Rectal smooth muscle tissue (tissue), 1 donor: ENCODE measurements around the gene ALDH1A1.
"Not testable (repeated sequence)": the region's sequence is repeated elsewhere in the genome, so short reads cannot be mapped to it uniquely, and the experiment has no call there.

Experiments used
- H3K27ac ChIP-seq: one replicate; pipeline ENCODE4 v1.7.0; 2013; ENCODE audit warnings: low read depth, low read length, inconsistent platforms
- H3K27me3 ChIP-seq: one replicate; pipeline ENCODE4 v1.7.0; 2013; ENCODE audit warnings: low read length; ENCODE audit not compliant: control insufficient read depth, insufficient read depth
- H3K36me3 ChIP-seq: one replicate; pipeline ENCODE4 v1.7.0; 2013; ENCODE audit warnings: low read length; ENCODE audit not compliant: control insufficient read depth, insufficient read depth
- H3K4me1 ChIP-seq: one replicate; pipeline ENCODE4 v1.7.0; 2013; ENCODE audit warnings: low read length; ENCODE audit not compliant: control insufficient read depth, insufficient read depth
- H3K4me3 ChIP-seq: one replicate; pipeline ENCODE4 v1.7.0; 2013; ENCODE audit warnings: low read length
- H3K9ac ChIP-seq: one replicate; pipeline ENCODE4 v1.7.0; 2013; ENCODE audit warnings: low read length

Gene ALDH1A1

DNA sequence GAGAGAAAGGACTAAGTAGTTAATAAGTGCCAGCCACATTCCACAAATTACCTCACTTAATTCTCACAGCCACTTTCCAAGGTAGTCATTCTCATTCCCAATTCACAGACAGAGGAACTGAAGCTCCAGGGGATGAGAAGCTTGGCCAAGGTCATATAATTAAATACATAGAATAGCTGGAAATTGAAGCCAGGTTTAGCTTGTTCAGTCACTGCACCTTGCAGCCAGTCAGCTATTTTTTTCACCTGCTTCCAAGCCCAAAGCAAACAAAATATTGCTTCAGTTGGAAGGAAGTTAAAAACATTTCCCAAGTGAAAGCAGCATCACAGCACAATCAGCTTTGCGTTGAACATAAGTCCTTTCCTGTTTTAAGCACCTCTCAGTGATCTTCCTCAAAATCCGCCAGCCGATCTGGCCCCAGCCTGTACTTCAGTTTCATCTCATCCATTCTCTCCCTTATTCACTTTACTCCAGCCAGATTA lies 4.8 kb downstream of the ALDH1A1 start:
- H3K27ac ChIP-seq: peak overlapping the region; percentile 70
- H3K36me3 ChIP-seq: no peaks in the 10 kb centered on the region
- peak overlapping the region; percentile 49 for H3K4me3 ChIP-seq
- no peaks in the 10 kb centered on the region for H3K27me3 ChIP-seq
- H3K9ac ChIP-seq: no peak overlapping the region
- H3K4me1 ChIP-seq: peaks cover 52% of the 10 kb centered on the region

DNA sequence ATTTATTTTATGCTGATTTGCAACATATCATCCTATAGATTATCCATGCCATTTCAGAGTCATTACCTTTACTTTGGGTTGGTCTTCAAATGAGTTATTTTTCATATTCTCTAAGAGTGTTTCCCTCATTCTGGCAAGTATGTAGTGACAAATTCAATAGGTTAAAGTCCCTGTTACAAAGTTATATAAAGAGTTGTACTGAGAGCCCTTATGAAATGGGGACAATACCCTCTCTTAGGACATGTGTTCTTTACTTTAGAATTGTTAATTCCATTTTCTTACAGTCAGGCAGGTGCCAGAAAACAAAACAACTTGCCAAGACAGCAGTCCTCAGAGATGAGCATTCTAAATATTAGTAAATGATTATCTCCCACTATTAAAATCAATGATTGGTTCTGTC lies 6.0 kb downstream of the ALDH1A1 start:
- Histone ChIP-seq H3K27me3 (no peaks in the 10 kb centered on the region), H3K4me3 (no peak overlapping the region), H3K36me3 (no peaks in the 10 kb centered on the region), H3K4me1 (peaks cover 54% of the 10 kb centered on the region), H3K27ac (peak overlapping the region; percentile 70), H3K9ac (no peak overlapping the region)

DNA sequence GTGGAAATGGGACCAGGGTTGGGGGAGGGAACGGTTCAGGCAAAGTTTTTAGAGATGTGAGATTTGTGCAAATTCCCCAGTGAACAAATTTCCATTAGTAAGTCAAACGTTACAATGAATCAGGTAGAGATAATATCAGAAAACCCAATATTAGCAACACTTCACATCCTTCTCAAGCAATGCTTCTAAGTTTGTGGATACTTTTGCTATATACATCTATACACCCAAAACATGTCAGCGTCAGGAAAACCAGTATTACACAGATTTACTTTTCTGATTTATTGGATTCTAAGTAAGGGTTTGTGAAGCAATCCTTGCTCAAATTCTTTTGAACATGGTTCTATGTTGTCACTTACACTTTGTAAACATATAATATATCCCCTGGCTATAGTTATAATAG lies 6.5 kb downstream of the ALDH1A1 start:
- peak overlapping the region; percentile 70 for H3K27ac ChIP-seq
- no peaks in the 10 kb centered on the region for H3K36me3 ChIP-seq
- H3K4me1 ChIP-seq: peaks cover 54% of the 10 kb centered on the region
- no peaks in the 10 kb centered on the region for H3K27me3 ChIP-seq
- H3K4me3 ChIP-seq: no peak overlapping the region
- no peak overlapping the region for H3K9ac ChIP-seq

DNA sequence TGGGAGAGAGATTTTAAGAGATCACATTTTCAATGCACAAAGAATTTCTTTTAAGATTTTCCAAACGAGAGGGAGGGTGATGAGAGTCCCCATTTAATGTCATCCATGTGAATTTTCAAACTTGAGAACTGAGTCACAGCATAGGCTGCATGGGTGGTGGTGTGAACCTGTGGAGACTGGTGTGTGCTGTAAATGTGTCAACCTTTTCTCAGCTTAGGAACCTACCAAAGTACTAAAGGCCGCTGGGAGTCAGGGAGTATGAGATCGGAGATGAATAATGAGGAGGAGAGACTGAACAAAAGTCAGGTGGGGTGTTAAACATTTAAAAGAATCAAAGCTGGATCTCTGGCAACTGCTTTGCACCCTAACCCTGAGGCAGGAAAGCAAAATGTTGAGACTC lies 7.5 kb downstream of the ALDH1A1 start:
- Histone ChIP-seq H3K36me3 (no peaks in the 10 kb centered on the region), H3K4me1 (peaks cover 54% of the 10 kb centered on the region), H3K27me3 (no peaks in the 10 kb centered on the region), H3K9ac (no peak overlapping the region), H3K27ac (peak overlapping the region; percentile 70), H3K4me3 (no peak overlapping the region)

DNA sequence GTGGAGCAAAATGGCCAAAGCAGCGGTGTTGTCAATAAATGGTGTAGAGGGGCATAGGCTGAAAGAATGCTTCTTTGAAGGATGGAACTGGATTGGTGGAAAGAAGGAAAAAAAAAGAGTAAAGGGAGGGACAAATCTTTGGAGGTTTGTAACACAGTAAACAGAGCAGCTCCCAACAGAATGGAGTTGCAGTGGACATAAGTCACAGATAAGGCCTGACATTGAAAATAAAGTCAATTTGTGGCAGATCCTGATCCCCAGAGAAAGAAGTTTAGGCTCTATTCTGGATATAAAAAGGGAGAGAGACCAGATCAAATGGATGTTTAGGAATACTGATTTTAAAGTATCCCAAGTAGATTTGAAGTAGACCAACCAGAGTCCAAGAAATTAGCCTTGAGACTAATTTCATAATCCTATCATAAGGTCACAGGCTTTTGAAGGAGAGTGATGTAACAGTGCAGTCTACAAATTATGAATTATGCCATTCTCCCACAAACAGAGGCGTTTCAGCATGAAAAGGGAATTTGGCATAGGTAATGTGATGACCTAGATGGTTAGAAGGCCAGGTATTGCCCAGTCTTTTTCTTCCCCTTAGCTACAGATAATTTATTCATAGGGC lies 8.9 kb downstream of the ALDH1A1 start:
- Histone ChIP-seq H3K4me1 (peaks cover 50% of the 10 kb centered on the region), H3K36me3 (no peaks in the 10 kb centered on the region), H3K9ac (no peak overlapping the region), H3K27ac (peak overlapping the region; percentile 63), H3K27me3 (no peaks in the 10 kb centered on the region), H3K4me3 (no peak overlapping the region)

DNA sequence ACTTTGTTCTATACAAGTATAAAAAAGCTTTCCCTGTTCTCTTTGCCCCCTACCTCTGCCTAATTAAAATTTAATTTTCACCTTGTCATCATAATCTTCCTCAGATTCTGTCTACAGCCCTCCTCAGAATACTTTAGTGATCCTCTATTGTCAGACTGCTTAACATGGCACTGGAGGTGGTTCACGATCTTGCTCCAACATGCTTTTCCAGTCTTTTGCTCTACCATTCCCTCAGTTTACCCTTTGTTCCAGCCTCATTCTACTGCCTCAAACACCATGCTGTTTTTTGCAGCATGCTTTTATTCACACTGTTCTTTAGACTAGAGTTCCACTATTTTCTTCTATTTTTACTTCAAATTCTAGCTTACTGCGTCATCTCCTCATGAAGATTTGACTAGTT lies 10.4 kb downstream of the ALDH1A1 start:
- H3K27me3 ChIP-seq: no peaks in the 10 kb centered on the region
- peaks cover 42% of the 10 kb centered on the region for H3K4me1 ChIP-seq
- no peaks in the 10 kb centered on the region for H3K36me3 ChIP-seq
- no peak overlapping the region for H3K9ac ChIP-seq
- no peak overlapping the region for H3K4me3 ChIP-seq
- no peak overlapping the region for H3K27ac ChIP-seq

DNA sequence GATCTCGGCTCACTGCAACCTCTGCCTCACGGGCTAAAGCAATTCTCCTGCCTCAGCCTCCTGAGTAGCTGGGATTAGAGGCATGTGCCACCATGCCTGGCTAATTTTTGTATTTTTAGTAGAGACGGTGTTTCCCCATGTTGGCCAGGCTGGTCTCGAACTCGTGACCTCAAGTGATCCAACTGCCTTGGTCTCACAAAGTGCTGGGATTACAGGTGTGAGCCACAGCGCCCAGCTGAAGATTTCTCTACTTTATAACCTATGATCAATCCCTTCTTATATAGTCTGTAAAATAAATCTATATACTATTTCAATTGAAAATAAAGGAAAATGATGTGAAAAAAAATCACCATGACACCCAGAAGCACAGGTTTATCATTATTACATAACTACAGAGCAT lies 13.3 kb downstream of the ALDH1A1 start:
- H3K27me3 ChIP-seq, H3K27ac ChIP-seq, H3K4me3 ChIP-seq, H3K36me3 ChIP-seq, H3K9ac ChIP-seq: not testable (repeated sequence)
- H3K4me1 ChIP-seq: peaks cover 21% of the 10 kb centered on the region

DNA sequence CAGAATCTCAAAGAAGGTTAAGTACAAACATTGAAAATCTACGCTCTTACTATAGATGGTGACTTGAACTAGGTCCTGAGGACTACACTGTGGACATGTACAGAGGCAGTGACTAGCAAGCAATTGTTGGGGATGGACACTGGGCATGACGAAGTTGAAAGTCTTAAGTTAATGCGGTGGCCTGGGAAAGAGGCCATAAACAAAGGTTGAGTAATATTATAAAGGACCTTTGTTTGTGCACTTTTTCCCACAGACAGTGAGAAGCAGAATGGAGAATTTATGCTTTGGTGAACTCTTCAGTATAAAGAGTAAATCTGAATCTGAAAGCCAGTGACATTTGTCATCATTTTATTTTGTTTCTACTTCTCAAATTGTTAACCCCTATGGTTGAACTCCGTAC lies 15.3 kb downstream of the ALDH1A1 start:
- no peak overlapping the region for H3K9ac ChIP-seq
- H3K36me3 ChIP-seq: no peaks in the 10 kb centered on the region
- H3K4me1 ChIP-seq: peaks cover 15% of the 10 kb centered on the region
- H3K27me3 ChIP-seq: no peaks in the 10 kb centered on the region
- H3K4me3 ChIP-seq: no peak overlapping the region
- no peak overlapping the region for H3K27ac ChIP-seq

DNA sequence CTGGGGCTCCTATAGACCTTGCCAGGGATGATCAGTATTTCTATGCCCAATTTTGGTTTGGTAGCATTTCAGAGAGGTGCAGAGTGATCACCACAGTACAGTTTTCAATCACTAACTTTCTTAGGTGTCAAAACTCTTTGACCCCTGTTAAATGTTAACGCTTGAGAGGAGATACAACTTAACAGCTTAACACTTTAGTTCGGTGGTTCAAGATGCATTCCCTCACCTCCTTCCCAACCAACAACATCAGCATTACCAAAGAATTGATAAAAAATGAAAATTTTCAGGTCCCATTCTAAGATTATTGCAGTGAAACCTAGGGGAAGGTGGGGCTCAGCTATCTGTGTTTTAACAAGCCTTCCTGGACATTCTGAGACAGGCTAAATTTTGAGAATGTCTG lies 16.2 kb downstream of the ALDH1A1 start:
- no peaks in the 10 kb centered on the region for H3K27me3 ChIP-seq
- peaks cover 15% of the 10 kb centered on the region for H3K4me1 ChIP-seq
- no peak overlapping the region for H3K4me3 ChIP-seq
- no peak overlapping the region for H3K9ac ChIP-seq
- H3K27ac ChIP-seq: no peak overlapping the region
- no peaks in the 10 kb centered on the region for H3K36me3 ChIP-seq

DNA sequence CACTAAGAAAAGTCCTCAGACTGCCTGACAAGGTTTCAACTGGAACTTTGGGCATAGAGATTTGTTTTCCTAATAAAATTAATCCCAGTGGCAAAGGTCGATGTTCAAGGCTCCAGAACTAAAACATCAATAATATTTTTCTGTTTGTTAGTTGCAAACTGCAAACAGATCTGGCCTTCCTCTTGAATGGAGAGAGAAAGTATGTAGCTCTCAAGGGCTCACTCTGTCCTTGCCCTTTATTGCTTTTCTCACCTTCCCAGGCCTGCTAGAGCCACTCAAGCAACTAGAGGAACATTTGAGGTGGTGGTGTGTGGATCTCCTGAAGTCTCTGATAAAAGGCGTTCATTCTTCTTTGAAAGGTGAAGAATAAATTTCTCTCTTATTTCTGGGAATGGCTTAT lies 16.6 kb downstream of the ALDH1A1 start:
- Histone ChIP-seq H3K27me3 (no peaks in the 10 kb centered on the region), H3K4me3 (no peak overlapping the region), H3K36me3 (no peaks in the 10 kb centered on the region), H3K27ac (no peak overlapping the region), H3K4me1 (peaks cover 15% of the 10 kb centered on the region), H3K9ac (no peak overlapping the region)

DNA sequence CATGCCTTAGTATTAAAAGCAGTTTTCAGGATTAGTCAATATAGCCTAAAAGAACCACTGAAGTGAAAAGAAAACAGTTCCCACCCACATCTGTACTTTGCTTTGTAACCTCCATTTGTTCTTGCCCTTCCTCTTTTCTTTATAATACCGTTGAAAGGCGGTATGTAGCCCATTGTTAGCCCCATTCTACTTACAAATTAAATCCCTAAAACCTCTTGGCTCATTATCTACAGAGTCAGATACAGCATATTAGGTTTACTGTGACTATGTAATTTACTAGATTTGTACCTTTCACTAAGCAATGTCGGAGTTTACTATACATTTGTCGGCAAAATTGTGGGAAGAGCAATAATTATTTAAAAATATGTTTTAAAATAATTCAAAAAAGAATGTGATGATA lies 17.3 kb downstream of the ALDH1A1 start:
- no peak overlapping the region for H3K4me3 ChIP-seq
- peaks cover 15% of the 10 kb centered on the region for H3K4me1 ChIP-seq
- no peak overlapping the region for H3K27ac ChIP-seq
- no peak overlapping the region for H3K9ac ChIP-seq
- no peaks in the 10 kb centered on the region for H3K27me3 ChIP-seq
- H3K36me3 ChIP-seq: no peaks in the 10 kb centered on the region

DNA sequence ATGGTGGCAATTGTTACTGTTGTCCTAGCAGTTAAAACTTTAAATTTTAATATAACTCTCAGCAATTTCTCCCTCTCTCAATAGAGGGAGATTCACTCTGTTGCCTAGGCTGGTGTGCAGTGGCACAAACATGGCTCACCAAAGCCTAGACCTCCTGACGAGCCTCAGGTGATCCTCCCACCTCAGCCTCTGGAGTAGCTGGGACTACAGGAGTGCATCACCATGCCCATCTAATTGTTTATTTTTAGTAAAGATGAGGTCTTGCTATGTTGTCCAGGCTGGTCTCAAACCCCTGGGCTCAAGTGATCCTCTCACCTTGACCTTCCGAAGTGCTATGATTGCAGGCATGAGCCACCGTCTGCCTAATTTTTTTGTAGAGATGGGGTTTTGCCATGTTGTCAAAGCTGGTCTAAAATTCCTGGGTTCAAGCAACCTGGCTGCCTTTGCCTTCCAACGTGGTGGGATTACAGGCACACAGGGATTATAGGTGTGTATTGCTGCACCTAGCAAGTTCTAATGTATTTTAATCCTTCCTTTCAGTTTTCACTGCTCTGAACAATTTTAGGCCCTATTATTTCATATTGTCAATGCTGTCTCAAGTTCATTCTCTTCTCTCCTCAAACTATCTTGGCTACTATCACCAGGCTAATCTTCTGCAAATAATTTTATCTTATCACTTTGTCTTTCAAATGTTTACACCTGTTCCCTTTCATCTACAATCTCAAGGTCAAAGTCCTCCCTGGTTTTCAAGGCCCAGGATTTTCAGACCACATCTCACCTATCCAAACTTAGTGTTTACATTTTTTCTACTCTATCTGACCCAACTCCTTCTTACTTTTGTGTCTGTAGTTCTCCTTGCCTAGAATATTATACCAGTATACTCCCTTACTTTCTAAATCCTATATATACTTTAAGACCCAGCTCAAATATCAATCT lies 18.9 kb downstream of the ALDH1A1 start:
- H3K27me3 ChIP-seq: no peaks in the 10 kb centered on the region
- H3K36me3 ChIP-seq: peaks cover 5% of the 10 kb centered on the region
- no peak overlapping the region for H3K4me3 ChIP-seq
- H3K9ac ChIP-seq: no peak overlapping the region
- peaks cover 15% of the 10 kb centered on the region for H3K4me1 ChIP-seq
- peak overlapping the region; percentile 6 for H3K27ac ChIP-seq
